ENCODE results near the gene CDYL2.
"Not testable (repeated sequence)": the region's sequence is repeated elsewhere in the genome, so short reads cannot be mapped to it uniquely, and the experiment has no call there.

CDYL2 gene

GRCh38 chr16:80806927-80807340 lies 2.5 kb upstream of the CDYL2 start:
- DNase-seq (ENCODE audit: low spot score), result no peak

GRCh38 chr16:80806289-80806688 lies 1.9 kb upstream of the CDYL2 start:
- no peak for DNase-seq (ENCODE audit: low spot score)

GRCh38 chr16:80804056-80804525 lies 307 bp downstream of the CDYL2 start:
- DNase-seq (ENCODE audit: low spot score), result no peak

GRCh38 chr16:80803339-80804055 lies 901 bp downstream of the CDYL2 start:
- DNase-seq (ENCODE audit: low spot score), result no peak

- no peak for DNase-seq (ENCODE audit: low spot score)
Observed at GRCh38 chr16:80802902-80803301, 1.5 kb downstream of the CDYL2 start.

GRCh38 chr16:80802138-80802537 lies 2.3 kb downstream of the CDYL2 start:
- no peak for DNase-seq (ENCODE audit: low spot score)

- no peak for DNase-seq (ENCODE audit: low spot score)
Observed at GRCh38 chr16:80794071-80794470, 10.3 kb downstream of the CDYL2 start.

GRCh38 chr16:80792031-80792430 lies 12.4 kb downstream of the CDYL2 start:
- no peak for DNase-seq (ENCODE audit: low spot score)

- DNase-seq (ENCODE audit: low spot score), result no peak
Observed at GRCh38 chr16:80791411-80791810, 13.0 kb downstream of the CDYL2 start.

GRCh38 chr16:80790751-80791150 lies 13.6 kb downstream of the CDYL2 start:
- DNase-seq (ENCODE audit: low spot score), result no peak

GRCh38 chr16:80788027-80788426 lies 16.4 kb downstream of the CDYL2 start:
- DNase-seq (ENCODE audit: low spot score), result no peak

GRCh38 chr16:80786561-80786960 lies 17.8 kb downstream of the CDYL2 start:
- not testable (repeated sequence) for DNase-seq (ENCODE audit: low spot score)

- no peak for DNase-seq (ENCODE audit: low spot score)
Observed at GRCh38 chr16:80784951-80785350, 19.4 kb downstream of the CDYL2 start.

GRCh38 chr16:80778703-80779102 lies 25.7 kb downstream of the CDYL2 start:
- DNase-seq (ENCODE audit: low spot score), result no peak

GRCh38 chr16:80776856-80777255 lies 27.5 kb downstream of the CDYL2 start:
- no peak for DNase-seq (ENCODE audit: low spot score)

GRCh38 chr16:80775450-80775849 lies 28.9 kb downstream of the CDYL2 start:
- no peak for DNase-seq (ENCODE audit: low spot score)

GRCh38 chr16:80766798-80767197 lies 37.6 kb downstream of the CDYL2 start:
- no peak for DNase-seq (ENCODE audit: low spot score)

GRCh38 chr16:80759419-80760162 lies 44.8 kb downstream of the CDYL2 start:
- DNase-seq (ENCODE audit: low spot score), result no peak

- DNase-seq (ENCODE audit: low spot score), result no peak
Observed at GRCh38 chr16:80754476-80754875, 49.9 kb downstream of the CDYL2 start.

- no peak for DNase-seq (ENCODE audit: low spot score)
Observed at GRCh38 chr16:80752541-80752940, 51.9 kb downstream of the CDYL2 start.

- DNase-seq (ENCODE audit: low spot score), result peak; percentile 54
Observed at GRCh38 chr16:80751167-80751566, 53.2 kb downstream of the CDYL2 start.

GRCh38 chr16:80746231-80746630 lies 58.2 kb downstream of the CDYL2 start:
- DNase-seq (ENCODE audit: low spot score), result peak; percentile 60

GRCh38 chr16:80744856-80745255 lies 59.5 kb downstream of the CDYL2 start:
- DNase-seq (ENCODE audit: low spot score), result no peak

All from pons (tissue), 1 donor.